ENCODE results near the gene UBQLN4. TPM values are rescaled to one million over a fixed set of nuclear protein-coding genes. Genes with fewer than 3 reads are reported as not detected.
A peak's percentile ranks its signal among the peaks of the same experiment; 100 is the strongest.

The UBQLN4 gene
- total RNA-seq, 2 experiments from 2014 or later = 33.2 to 37.1 TPM

- no peak overlapping the region for H3K4me2 ChIP-seq (ENCODE audit: low read length)
- TF ChIP-seq CTCF (conservative IDR thresholded peaks at IDR 0.05; ENCODE audit: low read length) = no peak
- TF ChIP-seq EZH2phosphoT487 (IDR thresholded peaks at IDR 0.05; ENCODE audit: borderline replicate concordance, low read depth, low read length) = no peak
- no peaks in the 10 kb centered on the region for H3K9me3 ChIP-seq (ENCODE audit: low read length)
- H3K4me3 ChIP-seq (ENCODE audit: low read depth, low read length, poor library complexity, severe bottlenecking) = no peak overlapping the region
- intact Hi-C loops (cut with micrococcal nuclease; ENCODE audit: unreplicated experiment) = no loop called here
- no TSS peak for BruUV-seq (replicated peaks)
- H3K4me1 ChIP-seq (ENCODE audit: insufficient read depth, low read length, poor library complexity, severe bottlenecking) = peaks cover 23% of the 10 kb centered on the region
- H3K79me2 ChIP-seq (ENCODE audit: insufficient read depth, low read depth, low read length) = no peaks in the 10 kb centered on the region
- H2AFZ ChIP-seq (ENCODE audit: low read length) = no peak overlapping the region
- no peaks in the 10 kb centered on the region for H3K9me2 ChIP-seq (ENCODE audit: insufficient read depth, low read length)
- no peaks in the 10 kb centered on the region for H4K20me1 ChIP-seq (ENCODE audit: insufficient read depth, low read length)
- no peak overlapping the region for H3K27ac ChIP-seq (ENCODE audit: low read depth, low read length, poor library complexity, severe bottlenecking)
- no peaks in the 10 kb centered on the region for H3K36me3 ChIP-seq (ENCODE audit: insufficient read depth, low read length)
- ChIA-PET CTCF (ENCODE audit: unreplicated experiment) (interaction anchor here (0.6 kb wide), 1 partner anchor 202 kb away, joined by 3 read pairs; no protein-coding TSS in a partner anchor), POLR2A (interaction anchor here (0.8 kb wide), 1 partner anchor 73 kb away, joined by 3 read pairs; no protein-coding TSS in a partner anchor)
- DNase-seq (ENCODE audit: low spot score) = no peak
Measured at GRCh38 chr1:155993595-155993994, 60.0 kb downstream of the UBQLN4 start.

- no peak overlapping the region for H3K27ac ChIP-seq (ENCODE audit: low read depth, low read length, poor library complexity, severe bottlenecking)
- intact Hi-C loops (cut with micrococcal nuclease; ENCODE audit: unreplicated experiment) = no loop called here
- no peaks in the 10 kb centered on the region for H3K9me2 ChIP-seq (ENCODE audit: insufficient read depth, low read length)
- POLR2A ChIA-PET = interaction anchor here (0.6 to 1.5 kb wide), 6 partner anchors 9 to 134 kb away, joined by 3 to 8 read pairs (median 4); partner anchors contain the start of genes ARHGEF2 and GON4L
- H3K36me3 ChIP-seq (ENCODE audit: insufficient read depth, low read length) = no peaks in the 10 kb centered on the region
- peaks cover 23% of the 10 kb centered on the region for H3K4me1 ChIP-seq (ENCODE audit: insufficient read depth, low read length, poor library complexity, severe bottlenecking)
- H3K4me3 ChIP-seq (ENCODE audit: low read depth, low read length, poor library complexity, severe bottlenecking) = no peak overlapping the region
- BruUV-seq (replicated peaks) = no TSS peak
- no peaks in the 10 kb centered on the region for H3K9me3 ChIP-seq (ENCODE audit: low read length)
- H3K79me2 ChIP-seq (ENCODE audit: insufficient read depth, low read depth, low read length) = no peaks in the 10 kb centered on the region
- TF ChIP-seq CTCF (conservative IDR thresholded peaks at IDR 0.05; ENCODE audit: low read length) = no peak
- no peak for TF ChIP-seq EZH2phosphoT487 (IDR thresholded peaks at IDR 0.05; ENCODE audit: borderline replicate concordance, low read depth, low read length)
- peak overlapping the region; percentile 16 for H3K4me2 ChIP-seq (ENCODE audit: low read length)
- H4K20me1 ChIP-seq (ENCODE audit: insufficient read depth, low read length) = no peaks in the 10 kb centered on the region
- no peak for DNase-seq (ENCODE audit: low spot score)
- CTCF ChIA-PET (ENCODE audit: unreplicated experiment) = interaction anchor here (0.6 to 1.7 kb wide), 11 partner anchors 9 to 76 kb away, joined by 3 to 17 read pairs (median 5); partner anchors contain the start of genes ARHGEF2, KHDC4, SSR2 and UBQLN4
- peak overlapping the region; percentile 59; the same call in 1 of the 2 replicates for H2AFZ ChIP-seq (ENCODE audit: low read length)
Measured at GRCh38 chr1:155990005-155990739, 63.4 kb downstream of the UBQLN4 start.
